Lower lobe of right lung (tissue), 2 donors: ENCODE data around the gene NCOA1. TPM values are rescaled to one million over a fixed set of nuclear protein-coding genes. Genes with fewer than 3 reads are reported as not detected.

Experiments
- ATAC-seq, 2 donors: fragments of 200-7000 bp; cut with Tn5 transposase; one replicate each; pipeline ENCODE4 v1.9.1; 2020 to 2022; ENCODE audit warnings: mild to moderate bottlenecking in 2 of 2, moderate library complexity in 2 of 2
- DNase-seq: peaks from one replicate; pipeline ENCODE4 v3.0.0-alpha.2; 2020
- H3K27ac ChIP-seq: fragments of 200-600 bp; one replicate; pipeline ENCODE4 v1.8.0; 2022
- H3K27me3 ChIP-seq: fragments of 200-600 bp; one replicate; pipeline ENCODE4 v1.8.0; 2022; ENCODE audit warnings: low read depth
- H3K36me3 ChIP-seq: fragments of 200-600 bp; one replicate; pipeline ENCODE4 v1.8.0; 2022; ENCODE audit warnings: mild to moderate bottlenecking
- H3K4me1 ChIP-seq: fragments of 200-600 bp; one replicate; pipeline ENCODE4 v1.8.0; 2022
- H3K4me3 ChIP-seq: fragments of 200-600 bp; one replicate; pipeline ENCODE4 v1.8.0; 2022; ENCODE audit warnings: mild to moderate bottlenecking
- H3K9me3 ChIP-seq: fragments of 200-600 bp; one replicate; pipeline ENCODE4 v1.8.0; 2022
- intact Hi-C: fragments of 100-400 bp; cut with DNase I; formaldehyde crosslinking; loops from one replicate; pipeline ENCODE4 v1.11.0; 2022
- total RNA-seq: library from RNA; stranded (reverse); fragmentation: NEBNext Ultra II Directional; extraction: Animal tissue kit (Norgen Biotek cat#: 25700); gene quantifications from one replicate; pipeline ENCODE4 v1.2.1, GENCODE V29; 2021
- TF ChIP-seq, protein P1 (sequence below): fragments of 200-600 bp; IDR thresholded peaks from one replicate; pipeline ENCODE4 v1.8.0; 2022; ENCODE audit warnings: antibody characterized with exemption, mild to moderate bottlenecking
- donor health status: DM: no; HTN: yes; CAD: no; lungs with severe emphysema.

NCOA1 gene
- total RNA-seq, 1 donor from 2014 or later, result 48.3 TPM

DNA sequence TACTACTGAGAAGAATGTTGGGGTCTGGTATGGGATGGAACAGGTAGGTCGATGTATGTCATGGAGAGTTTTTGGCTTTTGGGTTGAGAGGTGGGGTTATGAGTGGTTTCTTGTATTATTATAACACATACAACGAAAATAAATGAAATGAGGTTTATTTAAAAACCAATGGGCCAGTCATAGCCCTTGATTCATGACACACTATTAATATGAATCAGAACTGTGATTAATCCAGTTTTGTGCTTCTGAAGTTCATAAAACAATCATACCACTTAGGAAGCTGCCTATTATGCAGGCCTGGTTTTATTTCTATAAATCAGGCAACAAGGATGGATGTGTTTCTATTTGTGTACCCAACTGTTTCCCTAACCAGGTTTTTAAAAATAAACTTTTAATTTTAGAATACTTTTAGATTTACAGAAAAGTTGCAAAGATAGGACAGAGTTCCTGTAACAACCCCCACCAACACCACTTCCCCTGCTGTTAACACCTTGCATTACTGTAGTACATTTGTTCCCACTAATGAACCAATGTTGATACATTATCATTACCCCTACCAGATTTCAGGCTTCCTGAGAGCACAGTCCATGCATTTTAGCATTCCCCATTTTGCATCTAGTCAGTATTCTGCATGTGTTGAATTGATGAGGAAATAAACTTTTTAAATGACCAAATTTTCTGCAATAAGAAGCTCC is 37.5 kb upstream of the NCOA1 start:
- Histone ChIP-seq H3K4me3 (peak overlapping the region; percentile 12), H3K36me3 (no peaks in the 10 kb centered on the region), H3K9me3 (peaks cover 14% of the 10 kb centered on the region), H3K4me1 (peaks cover 2% of the 10 kb centered on the region), H3K27me3 (no peaks in the 10 kb centered on the region), H3K27ac (peak overlapping the region; percentile 9)
- ATAC-seq (no peak), DNase-seq (no peak)
- intact Hi-C loops, result no loop called here
- TF ChIP-seq, protein P1, sequence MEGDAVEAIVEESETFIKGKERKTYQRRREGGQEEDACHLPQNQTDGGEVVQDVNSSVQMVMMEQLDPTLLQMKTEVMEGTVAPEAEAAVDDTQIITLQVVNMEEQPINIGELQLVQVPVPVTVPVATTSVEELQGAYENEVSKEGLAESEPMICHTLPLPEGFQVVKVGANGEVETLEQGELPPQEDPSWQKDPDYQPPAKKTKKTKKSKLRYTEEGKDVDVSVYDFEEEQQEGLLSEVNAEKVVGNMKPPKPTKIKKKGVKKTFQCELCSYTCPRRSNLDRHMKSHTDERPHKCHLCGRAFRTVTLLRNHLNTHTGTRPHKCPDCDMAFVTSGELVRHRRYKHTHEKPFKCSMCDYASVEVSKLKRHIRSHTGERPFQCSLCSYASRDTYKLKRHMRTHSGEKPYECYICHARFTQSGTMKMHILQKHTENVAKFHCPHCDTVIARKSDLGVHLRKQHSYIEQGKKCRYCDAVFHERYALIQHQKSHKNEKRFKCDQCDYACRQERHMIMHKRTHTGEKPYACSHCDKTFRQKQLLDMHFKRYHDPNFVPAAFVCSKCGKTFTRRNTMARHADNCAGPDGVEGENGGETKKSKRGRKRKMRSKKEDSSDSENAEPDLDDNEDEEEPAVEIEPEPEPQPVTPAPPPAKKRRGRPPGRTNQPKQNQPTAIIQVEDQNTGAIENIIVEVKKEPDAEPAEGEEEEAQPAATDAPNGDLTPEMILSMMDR, result no peak

DNA sequence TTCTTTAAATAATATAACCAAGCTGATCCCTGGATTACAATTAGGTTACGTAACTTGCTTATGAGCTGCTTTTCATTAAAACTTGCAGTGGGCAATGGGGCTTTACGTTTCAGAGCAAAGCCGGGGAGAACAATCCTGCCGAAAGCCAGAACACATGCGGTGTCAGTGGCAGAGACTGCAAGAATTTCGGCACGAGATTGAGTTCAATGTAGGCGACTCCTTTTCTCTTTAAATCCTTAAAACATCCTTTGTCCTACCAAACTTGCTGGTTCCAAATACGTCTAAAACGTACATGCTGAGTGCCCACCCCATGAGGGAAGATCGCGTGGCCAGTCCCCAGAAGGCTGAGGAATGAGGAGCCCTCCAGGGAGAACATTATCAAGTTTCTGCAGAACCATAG is 36.8 kb upstream of the NCOA1 start:
- Histone ChIP-seq H3K27me3 (no peaks in the 10 kb centered on the region), H3K9me3 (peaks cover 7% of the 10 kb centered on the region), H3K4me3 (peak overlapping the region; percentile 12), H3K27ac (peak overlapping the region; percentile 9), H3K36me3 (no peaks in the 10 kb centered on the region), H3K4me1 (no peaks in the 10 kb centered on the region)
- TF ChIP-seq, protein P1, result no peak
- intact Hi-C loops, result no loop called here
- DNase-seq (no peak), ATAC-seq (no peak)

DNA sequence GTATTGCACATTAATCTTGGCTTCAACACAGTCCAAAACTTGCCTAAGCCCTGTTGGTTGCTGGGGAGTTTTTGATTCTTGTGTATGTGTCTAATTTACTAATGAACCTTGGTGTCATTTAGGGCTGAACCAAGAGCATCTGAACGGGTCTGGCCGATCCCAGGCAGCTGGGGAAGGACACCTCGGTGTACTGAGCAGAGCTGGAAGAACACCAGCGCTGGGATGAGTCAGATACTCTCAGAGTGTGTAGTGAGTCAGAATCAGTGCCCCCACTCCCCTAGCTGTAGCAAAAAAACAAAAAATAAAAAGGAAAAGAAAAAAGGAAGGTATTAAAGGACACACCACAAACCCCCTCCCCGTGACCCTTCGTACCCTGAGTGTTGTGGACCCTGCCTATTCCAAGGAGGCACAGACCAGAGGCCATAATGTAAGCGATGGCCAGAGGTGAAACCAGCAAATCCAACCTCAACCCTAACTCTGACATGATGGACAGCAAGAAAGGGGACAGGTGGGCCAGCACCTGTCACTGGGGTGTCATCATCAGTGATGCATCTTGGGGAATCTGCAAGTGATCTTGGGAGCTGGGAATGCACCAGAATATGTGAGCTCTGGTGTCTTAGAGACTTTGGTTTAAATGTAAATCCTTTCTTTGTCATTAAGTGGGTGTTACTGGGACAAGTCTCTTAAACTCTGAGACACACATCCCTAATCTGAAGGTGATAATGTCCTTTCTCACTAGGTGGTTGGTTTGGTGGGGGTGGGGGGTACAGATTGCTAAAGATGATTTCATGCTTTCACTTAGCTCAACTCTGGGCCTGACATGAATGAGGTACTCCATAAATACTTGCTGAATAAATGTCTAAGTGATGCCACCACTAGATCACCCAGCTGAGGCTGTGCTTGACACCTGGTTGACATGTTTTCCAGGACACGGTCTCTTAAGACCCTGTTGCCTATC is 34.2 kb upstream of the NCOA1 start:
- intact Hi-C loops, result no loop called here
- Histone ChIP-seq H3K4me3 (no peak overlapping the region), H3K27me3 (no peaks in the 10 kb centered on the region), H3K9me3 (no peaks in the 10 kb centered on the region), H3K27ac (no peak overlapping the region), H3K36me3 (no peaks in the 10 kb centered on the region), H3K4me1 (no peaks in the 10 kb centered on the region)
- TF ChIP-seq, protein P1, result no peak
- DNase-seq (no peak), ATAC-seq (peak; percentile 69 to 72)

DNA sequence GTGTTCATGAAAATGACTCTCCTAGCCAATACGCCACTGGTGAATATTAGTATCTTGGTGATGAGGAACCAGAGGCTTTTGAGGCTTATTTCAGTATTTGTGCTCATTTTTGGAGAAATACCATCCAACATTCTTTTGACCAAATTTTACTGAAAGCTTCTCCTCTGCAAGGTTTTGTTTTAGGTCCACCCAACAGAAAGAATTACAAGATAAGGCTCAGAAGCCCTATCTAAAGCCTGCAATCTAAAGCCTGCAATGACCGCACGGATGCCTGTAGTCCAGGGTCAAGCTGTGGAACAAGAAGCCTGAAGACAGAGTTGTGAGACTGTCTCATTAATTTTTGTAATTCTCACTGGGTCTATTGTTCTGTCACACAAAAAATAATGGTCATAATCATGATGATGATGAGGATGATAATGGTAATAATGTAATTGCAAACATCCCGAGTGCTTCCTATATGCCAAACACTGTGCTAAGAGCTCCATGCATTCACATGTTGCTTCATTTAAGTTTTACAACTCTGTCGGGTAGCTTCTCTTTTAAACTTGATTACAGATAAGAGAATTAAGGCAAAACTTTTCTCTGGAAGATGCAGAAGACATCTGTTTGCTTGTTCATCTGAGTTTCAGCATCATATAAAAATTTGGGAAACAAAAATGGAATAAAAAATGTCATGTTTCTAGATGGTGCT is 33.2 kb upstream of the NCOA1 start:
- DNase-seq, result no peak
- no peak overlapping the region for H3K4me3 ChIP-seq
- no peaks in the 10 kb centered on the region for H3K36me3 ChIP-seq

More for the DNA sequence above, 33.2 kb upstream of the NCOA1 start:
- Histone ChIP-seq H3K4me1 (no peaks in the 10 kb centered on the region), H3K27ac (no peak overlapping the region), H3K27me3 (no peaks in the 10 kb centered on the region), H3K9me3 (no peaks in the 10 kb centered on the region)
- ATAC-seq, result no peak
- TF ChIP-seq, protein P1, result no peak
- intact Hi-C loops, result no loop called here
